ENCODE measurements around the gene ZBTB20.

Gene ZBTB20

DNA sequence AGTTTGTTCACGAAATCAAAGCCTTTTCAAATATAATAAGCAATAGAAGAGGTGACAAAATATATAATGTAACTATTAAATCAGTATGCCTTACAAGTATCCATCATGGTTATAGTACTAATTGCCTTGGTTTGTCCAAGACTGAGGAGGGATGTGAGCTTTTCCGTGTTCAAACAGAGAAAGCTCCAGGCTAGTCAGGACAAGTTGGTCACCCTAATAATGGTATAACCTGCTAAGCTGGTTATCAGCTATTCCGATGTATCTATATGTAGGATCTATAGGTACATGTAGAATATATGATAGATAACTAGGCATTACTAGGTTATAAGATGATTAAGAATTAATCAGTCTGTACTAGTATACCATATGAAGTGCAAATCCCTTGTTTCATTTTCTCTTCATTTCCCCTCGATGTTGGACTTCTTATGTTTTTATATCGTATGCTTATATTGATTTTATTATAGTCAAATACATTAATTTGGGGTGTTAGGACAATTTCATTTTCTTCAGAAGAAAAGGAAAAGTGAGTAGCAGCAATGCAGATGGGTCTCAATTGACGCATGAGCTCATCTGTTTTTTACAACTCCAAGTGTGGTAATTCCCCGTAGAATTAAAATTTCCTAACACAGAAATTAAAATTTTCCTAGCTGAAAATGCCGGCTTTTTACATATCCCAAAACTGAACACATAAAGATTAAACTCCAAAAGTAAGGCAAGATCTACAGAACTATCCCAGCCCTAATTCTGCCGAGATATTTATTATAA is 434.2 kb downstream of the ZBTB20 start:
- no peak overlapping the region for H3K4me3 ChIP-seq (ENCODE audit: low read length)
- no peak for TF ChIP-seq ZNF274 (IDR thresholded peaks at IDR 0.05; ENCODE audit: low read depth, low read length)

DNA sequence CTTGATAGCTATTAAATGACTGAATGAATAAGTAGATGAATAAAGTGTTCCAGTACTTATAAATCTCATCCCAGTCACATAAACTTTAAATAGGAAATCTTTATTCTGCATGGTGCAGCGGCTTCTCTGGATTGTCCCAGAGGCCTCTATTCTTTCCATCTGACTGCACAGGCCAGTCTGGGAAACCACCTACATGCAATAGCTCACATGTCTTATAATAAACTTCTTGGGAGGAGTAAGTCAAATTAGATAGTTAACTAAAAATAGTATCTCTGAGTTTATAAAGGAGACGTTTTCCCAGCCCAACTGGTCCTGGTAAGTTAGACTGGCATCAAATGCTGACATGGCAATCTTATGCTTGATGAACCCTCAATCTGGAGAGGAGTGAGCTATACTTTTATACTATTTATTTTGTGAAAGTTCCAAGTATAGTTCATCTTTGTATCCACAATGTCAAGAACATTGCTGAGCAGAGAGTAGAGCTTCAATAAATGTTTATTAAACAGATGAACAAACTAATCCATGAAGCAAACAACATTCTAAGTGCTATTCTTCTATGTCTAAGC is 435.7 kb downstream of the ZBTB20 start:
- no peak for TF ChIP-seq ZNF274 (IDR thresholded peaks at IDR 0.05; ENCODE audit: low read depth, low read length)
- H3K4me3 ChIP-seq (ENCODE audit: low read length), result no peak overlapping the region

DNA sequence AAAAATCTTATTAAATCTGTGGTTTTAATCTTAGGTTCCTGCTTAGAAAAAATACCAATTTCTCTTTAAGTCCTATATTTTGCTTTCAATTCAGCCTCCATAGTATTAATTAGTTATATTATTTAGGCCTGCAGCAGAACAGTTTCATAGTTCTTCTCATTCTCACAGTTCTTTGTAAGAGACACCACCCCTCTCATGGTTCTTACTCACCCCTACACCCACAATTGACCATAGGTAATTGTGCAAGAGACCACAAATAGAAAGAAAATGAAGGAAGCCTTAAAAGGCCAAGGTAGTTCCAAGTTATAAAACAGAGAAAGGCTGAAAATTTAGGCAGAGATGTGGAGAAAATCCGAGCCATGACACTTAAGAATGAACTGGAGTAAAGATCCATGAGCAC is 438.0 kb downstream of the ZBTB20 start:
- no peak overlapping the region for H3K4me3 ChIP-seq (ENCODE audit: low read length)
- TF ChIP-seq ZNF274 (IDR thresholded peaks at IDR 0.05; ENCODE audit: low read depth, low read length), result no peak

DNA sequence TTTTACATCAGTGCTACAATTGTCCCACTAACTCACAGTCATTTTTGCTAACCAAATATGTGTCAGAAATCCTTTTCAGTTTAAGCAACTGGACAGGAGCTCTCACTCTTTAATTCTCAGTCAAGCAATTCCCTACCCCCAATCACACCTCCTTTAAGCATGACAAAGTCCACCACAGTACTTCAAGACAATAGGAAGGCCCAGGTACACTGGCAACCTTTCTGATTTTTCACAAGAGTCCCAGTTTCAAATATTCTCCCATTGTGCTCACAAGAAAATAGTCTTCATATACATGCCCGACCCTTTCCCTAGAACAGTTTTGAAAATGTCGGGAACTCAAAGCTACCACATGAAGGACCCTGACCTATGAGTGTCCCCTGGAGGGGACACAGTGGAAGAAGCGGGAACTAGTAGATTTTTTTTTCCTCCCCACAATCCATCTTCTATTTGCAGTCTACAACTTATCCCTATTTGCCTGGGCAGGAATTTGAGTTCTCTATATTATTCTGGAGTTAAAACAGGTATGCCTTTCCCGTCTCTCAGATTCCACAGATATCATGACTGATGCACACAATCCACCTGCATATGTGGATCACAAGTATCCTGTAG is 439.7 kb downstream of the ZBTB20 start:
- TF ChIP-seq ZNF274 (IDR thresholded peaks at IDR 0.05; ENCODE audit: low read depth, low read length), result no peak
- no peak overlapping the region for H3K4me3 ChIP-seq (ENCODE audit: low read length)

DNA sequence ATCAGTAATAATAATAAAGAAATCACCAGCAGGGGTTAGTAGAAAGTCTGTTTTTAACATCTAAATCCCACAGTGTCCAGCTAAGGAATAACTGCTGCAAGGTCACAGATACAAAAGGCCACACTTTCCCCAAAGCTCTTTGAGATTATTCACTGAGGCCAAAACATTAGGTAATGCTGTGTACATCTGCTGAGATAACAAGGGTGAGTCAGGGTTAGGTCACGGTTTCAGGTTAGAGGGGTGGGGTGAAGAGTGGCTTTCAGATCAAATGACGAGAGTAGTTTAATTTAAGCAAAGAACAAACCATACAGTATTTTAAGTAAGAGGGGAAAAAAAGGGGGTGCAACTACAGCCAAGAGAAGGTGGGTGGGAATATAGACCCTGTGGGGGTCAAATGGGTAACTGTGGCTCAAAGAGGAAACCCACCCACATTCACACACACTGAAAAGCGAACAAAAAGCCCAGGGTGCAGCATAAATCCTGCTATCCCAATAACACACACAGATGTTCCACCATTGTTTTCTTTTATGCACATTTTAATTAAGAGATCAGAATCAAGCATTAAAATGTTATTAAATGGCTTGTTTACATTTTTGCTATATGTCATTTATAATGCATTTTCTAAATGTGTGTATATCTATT is 440.4 kb downstream of the ZBTB20 start:
- no peak for TF ChIP-seq ZNF274 (IDR thresholded peaks at IDR 0.05; ENCODE audit: low read depth, low read length)

DNA sequence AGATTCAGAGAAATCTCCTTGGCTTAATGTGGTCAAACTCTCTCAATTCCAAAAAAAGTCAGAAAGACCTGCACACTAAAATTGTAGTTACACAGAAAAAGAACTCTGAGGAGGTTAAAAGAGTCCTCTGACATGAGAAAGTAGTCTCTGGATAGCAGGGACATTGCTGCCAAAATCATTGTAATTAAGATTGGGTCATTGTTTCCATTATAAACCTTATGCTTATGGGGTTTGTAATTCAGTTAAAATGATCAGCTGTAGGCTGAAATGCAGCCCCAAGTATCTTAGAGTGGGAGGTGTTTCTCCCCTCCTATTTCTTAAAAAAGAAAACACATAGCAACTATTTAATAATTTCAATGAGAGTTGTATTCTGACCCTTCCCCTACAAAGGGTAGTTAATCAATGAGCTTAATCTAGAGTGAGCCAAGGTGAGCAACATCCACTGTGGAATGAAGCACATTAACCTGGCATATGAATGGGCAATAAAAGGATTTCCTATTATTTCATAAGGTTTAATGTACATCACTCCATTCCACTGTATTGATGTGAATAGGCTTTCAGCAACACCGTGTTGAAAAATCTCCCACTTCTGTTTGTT is 446.4 kb downstream of the ZBTB20 start:
- no peak for TF ChIP-seq ZNF274 (IDR thresholded peaks at IDR 0.05; ENCODE audit: low read depth, low read length)
- H3K4me3 ChIP-seq (ENCODE audit: low read length), result no peak overlapping the region

More for the DNA sequence above, 440.4 kb downstream of the ZBTB20 start:
- H3K4me3 ChIP-seq (ENCODE audit: low read length), result no peak overlapping the region

DNA sequence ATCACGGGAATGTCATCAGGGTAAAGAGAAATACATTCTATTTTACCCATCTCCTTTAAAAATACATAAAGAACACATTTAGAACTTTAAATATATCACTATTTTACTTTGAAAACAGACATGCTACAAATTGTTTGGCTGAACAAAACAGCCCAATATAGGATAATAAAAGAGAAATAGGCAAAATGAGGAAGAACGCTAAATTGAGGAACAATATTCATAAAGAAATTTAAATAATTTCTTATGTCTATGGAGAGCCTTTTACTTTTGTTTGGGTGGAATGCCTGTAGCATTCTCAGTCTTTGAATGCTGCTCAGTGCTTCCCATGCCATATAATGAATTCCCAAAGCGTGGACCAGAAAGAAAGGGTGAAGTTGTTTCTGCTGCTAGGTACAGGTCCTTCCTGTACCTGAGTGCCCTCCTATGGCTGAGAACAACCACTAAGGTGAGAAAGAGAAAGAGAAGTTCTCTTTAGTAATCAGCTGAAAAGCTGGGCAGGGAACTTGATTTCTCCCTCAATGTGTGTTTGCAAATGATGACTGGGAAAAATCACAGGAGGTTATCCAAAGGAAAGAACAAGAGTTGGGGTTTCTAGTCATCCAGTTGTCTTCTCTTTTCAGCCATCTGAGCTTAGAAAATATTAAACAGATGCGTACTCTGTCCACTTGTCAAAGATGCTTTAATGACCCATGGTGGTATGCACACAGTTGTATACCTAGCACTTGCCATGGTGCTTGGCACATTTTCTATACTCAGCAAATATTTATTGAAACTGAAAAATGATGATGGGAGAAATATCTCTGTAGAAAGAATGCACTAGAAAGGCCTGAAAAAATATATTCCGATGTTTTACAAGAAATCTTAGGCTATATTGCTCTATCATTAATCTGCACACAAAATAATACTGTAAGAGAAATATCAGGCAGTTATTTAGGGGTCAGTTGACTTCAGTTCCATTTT is 448.7 kb downstream of the ZBTB20 start:
- no peak overlapping the region for H3K4me3 ChIP-seq (ENCODE audit: low read length)
- no peak for TF ChIP-seq ZNF274 (IDR thresholded peaks at IDR 0.05; ENCODE audit: low read depth, low read length)

DNA sequence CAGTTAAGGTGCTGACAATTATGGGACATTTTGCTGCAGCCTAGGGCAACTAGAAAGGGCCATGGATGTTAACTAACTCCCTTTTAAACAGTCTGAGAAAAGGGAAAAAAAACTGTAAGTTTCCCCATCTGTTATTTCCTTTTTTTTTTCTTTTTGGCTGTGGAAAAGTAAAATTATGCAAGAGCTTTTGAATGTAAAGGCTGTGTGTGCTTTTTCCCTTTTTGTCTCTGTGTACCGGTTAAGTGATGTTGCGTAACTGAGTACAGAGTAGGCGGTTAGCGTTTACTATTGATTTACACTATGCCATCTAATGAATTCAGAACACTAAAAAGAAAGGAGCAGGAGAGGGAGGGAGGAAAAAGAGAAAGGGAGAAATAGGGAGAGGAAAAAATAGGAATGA is 449.7 kb downstream of the ZBTB20 start:
- no peak overlapping the region for H3K4me3 ChIP-seq (ENCODE audit: low read length)
- no peak for TF ChIP-seq ZNF274 (IDR thresholded peaks at IDR 0.05; ENCODE audit: low read depth, low read length)

DNA sequence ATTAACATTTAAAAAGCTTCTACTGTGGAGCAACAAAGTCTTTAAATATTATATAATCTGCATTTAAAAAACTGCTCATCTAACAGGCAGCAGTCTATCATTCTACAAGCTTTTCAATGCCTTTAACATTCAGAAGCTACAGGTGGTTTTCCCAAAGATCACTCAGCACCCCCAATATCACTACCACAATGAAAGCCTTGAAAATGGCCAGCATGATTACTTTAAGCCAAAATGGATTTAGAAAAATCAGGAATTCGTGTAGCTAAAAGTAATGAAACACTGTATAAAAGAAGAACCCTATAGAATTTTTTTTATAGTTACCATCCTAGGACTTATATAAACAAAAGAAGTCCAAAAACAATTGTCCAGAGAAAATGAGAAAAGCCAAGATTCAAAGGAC is 452.8 kb downstream of the ZBTB20 start:
- H3K4me3 ChIP-seq (ENCODE audit: low read length), result no peak overlapping the region
- TF ChIP-seq ZNF274 (IDR thresholded peaks at IDR 0.05; ENCODE audit: low read depth, low read length), result no peak

DNA sequence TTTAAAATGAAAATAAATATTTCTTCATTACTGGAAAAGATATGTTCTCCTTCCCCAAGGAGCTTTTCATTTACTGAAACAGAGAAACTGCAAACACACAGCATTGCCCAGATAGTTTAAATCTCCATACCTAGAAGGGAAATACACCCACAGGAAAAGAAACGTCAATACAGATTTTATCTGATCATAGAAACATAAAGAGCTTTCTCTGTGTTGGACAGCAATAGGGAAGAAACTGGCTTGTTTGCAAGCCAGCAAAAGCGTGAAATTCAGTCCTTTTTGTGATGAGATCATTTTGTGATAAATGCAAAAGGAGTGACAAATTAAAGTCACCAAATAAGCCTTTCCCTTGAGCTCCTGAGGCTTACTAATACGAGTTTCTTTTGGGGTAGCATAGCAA is 455.2 kb downstream of the ZBTB20 start:
- no peak for TF ChIP-seq ZNF274 (IDR thresholded peaks at IDR 0.05; ENCODE audit: low read depth, low read length)
- H3K4me3 ChIP-seq (ENCODE audit: low read length), result no peak overlapping the region

DNA sequence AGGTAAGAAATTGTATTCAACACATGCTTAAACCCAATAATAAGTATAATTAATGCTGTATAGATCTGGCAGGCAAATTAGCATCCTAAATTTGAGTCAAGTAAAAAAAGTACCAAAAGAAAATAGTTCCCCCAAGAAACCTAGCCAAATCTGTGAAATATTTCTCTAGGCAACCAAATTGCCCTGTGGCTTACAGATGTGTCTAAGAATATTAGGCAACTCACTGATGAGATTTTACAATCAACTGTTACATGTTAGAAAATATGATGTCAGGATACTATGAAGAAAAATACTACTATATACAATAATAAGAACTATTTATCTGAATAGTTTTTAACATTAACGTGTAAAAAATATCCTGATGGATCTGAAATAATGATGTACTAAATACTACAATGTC is 456.2 kb downstream of the ZBTB20 start:
- TF ChIP-seq ZNF274 (IDR thresholded peaks at IDR 0.05; ENCODE audit: low read depth, low read length), result no peak
- no peak overlapping the region for H3K4me3 ChIP-seq (ENCODE audit: low read length)

DNA sequence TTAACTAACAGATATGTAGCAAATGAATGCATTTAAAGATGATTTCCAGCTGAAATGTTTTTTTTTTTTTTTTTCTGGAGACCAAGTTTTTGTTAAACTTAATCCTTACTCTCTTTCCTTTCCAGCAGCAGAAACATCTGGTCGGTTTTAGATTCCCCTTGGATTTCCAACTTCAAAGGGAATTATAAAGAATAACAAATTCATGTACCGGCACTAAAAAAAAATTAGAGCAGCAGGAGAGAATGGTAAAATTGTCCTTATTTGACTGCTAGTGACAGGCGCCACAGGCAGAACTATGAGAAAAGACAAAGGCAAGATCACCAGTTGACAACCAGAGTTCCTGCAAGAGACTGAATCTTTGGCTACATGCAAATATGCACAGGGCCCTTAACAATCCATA is 459.9 kb downstream of the ZBTB20 start:
- no peak overlapping the region for H3K4me3 ChIP-seq (ENCODE audit: low read length)
- TF ChIP-seq ZNF274 (IDR thresholded peaks at IDR 0.05; ENCODE audit: low read depth, low read length), result no peak

DNA sequence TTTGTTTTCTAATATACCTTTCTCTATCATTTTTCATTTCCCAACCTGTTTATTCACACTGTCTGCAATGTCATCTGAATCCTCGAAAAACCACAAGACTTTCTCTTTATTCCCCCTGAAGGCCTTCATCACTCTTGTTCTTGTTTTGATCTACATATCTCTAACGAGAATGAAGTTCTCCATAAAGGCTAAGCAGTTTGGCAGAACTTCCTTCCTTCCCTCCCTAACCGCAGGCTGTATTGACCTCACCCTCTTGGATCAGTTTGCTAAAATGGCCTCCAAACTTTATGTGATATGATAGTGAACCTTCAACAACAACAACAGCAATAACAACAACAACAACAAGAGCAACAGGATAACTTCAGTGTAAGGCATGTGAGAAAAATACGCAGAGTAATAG is 460.5 kb downstream of the ZBTB20 start:
- no peak for TF ChIP-seq ZNF274 (IDR thresholded peaks at IDR 0.05; ENCODE audit: low read depth, low read length)
- no peak overlapping the region for H3K4me3 ChIP-seq (ENCODE audit: low read length)

All from GM08714 (cell line).